NT2/D1 (cell line): ENCODE results near the gene ACVRL1.

Experiments used
- DNase-seq: peaks from one replicate; pipeline ENCODE4 v3.0.0-alpha.2; 2011; ENCODE audit warnings: low read depth, low spot score
- H3K27me3 ChIP-seq: 2 replicates; pipeline ENCODE4 v1.6.0; 2011; ENCODE audit warnings: mild to moderate bottlenecking; ENCODE audit not compliant: insufficient read length, insufficient read depth
- H3K36me3 ChIP-seq: 2 replicates; pipeline ENCODE4 v1.6.1; 2011; ENCODE audit warnings: mild to moderate bottlenecking, low read length, mixed read lengths; ENCODE audit not compliant: insufficient read depth, insufficient read length
- H3K4me1 ChIP-seq: 2 replicates; pipeline ENCODE4 v1.5.1; 2011; ENCODE audit not compliant: insufficient read depth, insufficient read length
- H3K4me3 ChIP-seq: 2 replicates; pipeline ENCODE4 v1.5.1; 2011; ENCODE audit warnings: low read depth; ENCODE audit not compliant: insufficient read length
- H3K9ac ChIP-seq: 2 replicates; pipeline ENCODE4 v1.6.0; 2011; ENCODE audit warnings: low read depth; ENCODE audit not compliant: insufficient read length
- H3K9me3 ChIP-seq: 2 replicates; pipeline ENCODE4 v1.5.1; 2011; ENCODE audit warnings: mild to moderate bottlenecking, low read length; ENCODE audit not compliant: insufficient read depth
- SUZ12 ChIP-seq: IDR thresholded peaks from 2 replicates; pipeline ENCODE4 v1.6.1; 2011; ENCODE audit not compliant: insufficient read length, insufficient read depth; ENCODE audit errors: extremely low read depth
- YY1 ChIP-seq: IDR thresholded peaks from 2 replicates; pipeline ENCODE4 v1.6.1; 2011; ENCODE audit not compliant: insufficient read length, insufficient read depth
- ZNF274 ChIP-seq: IDR thresholded peaks from 2 replicates; pipeline ENCODE4 v1.6.1; 2011; ENCODE audit warnings: mild to moderate bottlenecking, low read depth, low read length

The ACVRL1 gene

DNA sequence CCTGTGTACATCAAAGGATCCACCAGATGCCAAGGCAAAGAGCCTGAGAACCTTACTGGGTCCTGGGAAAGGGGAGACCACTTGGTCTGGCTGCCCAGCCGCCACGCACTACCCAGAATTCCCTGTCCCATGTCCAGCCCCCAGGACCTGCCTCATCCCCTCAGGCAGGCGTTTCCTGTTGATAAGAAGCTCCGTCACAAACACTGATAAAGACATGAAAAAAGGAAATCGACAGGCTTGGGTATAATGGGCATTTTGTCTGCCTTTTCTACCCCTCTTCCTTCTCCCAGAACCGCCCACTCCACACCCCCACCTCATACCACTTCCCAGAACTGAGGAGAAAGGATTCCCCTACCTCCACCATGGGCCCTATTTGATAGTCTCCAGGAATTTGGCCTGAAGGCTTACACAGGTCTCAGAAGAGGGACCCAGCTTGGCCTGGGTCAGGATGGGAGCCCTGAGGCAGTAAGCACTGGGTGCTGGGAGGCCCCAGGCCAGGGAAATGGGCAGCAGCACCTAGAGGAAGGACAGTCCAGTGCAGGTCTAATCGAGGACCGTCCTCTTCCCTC lies 18.8 kb downstream of the ACVRL1 start:
- DNase-seq, result no peak
- Histone ChIP-seq H3K27me3 (peaks cover 12% of the 10 kb centered on the region), H3K9me3 (no peaks in the 10 kb centered on the region), H3K36me3 (no peaks in the 10 kb centered on the region), H3K4me1 (peaks cover 19% of the 10 kb centered on the region), H3K9ac (no peak overlapping the region), H3K4me3 (no peak overlapping the region)
- TF ChIP-seq ZNF274 (no peak), YY1 (no peak), SUZ12 (no peak)

DNA sequence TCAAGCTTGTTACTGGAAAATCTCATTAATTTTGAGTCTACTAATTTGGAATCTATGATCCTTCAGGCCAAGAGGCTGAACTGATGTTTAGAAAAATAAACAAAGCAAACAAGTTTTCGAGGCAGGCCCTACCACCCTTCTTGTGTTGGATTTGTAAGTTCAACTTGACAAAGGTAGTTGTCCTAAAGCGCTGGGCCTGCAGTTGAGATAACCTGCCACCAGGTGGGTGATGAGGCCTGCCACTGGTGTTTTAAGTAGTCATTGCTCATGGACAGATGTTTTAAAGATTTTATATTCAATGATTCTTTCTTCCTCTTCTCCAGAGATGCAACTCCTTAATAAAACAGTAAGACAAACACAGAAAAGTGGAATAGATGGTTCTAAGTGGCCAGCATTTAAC lies 19.4 kb downstream of the ACVRL1 start:
- TF ChIP-seq ZNF274 (no peak), YY1 (no peak), SUZ12 (no peak)
- Histone ChIP-seq H3K27me3 (peaks cover 12% of the 10 kb centered on the region), H3K9ac (no peak overlapping the region), H3K9me3 (no peaks in the 10 kb centered on the region), H3K36me3 (no peaks in the 10 kb centered on the region), H3K4me1 (peaks cover 15% of the 10 kb centered on the region), H3K4me3 (no peak overlapping the region)
- peak; percentile 38 for DNase-seq

DNA sequence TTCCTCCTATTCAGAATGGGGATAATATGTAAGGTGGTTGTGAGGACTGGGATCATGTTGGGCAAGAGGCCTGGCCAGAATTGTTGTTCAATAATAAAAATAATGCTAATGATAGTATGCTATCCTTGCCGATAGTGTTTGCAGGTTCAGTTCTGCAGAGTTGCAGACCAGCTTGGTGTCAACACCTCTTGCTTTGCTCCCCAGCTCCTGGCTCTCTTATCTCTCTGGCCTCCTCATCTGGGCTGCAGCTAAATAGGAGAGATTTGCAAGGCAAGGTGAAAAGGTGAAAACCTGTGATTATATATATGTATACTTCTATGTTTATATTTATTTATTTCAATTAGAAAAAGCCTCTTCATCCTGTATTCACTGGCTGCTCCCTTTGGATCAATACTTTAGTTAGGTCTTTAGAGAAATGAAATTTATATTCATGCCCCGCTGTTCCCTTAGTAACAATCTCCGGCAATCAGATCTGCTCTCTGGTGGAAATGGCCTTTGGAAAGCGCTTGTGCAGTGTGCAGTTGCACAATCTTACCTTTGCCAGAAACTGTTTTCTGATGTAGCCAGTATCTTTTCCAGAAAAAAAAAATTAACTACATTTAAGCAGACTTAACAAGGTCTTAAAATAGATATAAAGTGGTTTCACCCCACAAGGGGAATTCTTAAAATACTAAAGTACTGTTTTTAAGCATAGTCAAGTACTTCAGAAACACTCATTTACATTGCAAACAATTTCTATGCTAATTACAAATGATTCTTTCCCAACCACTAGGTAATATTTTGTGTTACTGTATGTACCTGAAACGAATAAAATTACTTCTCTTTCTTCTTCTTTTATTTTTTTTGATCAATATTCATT lies 25.1 kb downstream of the ACVRL1 start:
- H3K27me3 ChIP-seq, result no peaks in the 10 kb centered on the region
- TF ChIP-seq ZNF274, result no peak
- no peak for TF ChIP-seq YY1
- TF ChIP-seq SUZ12, result no peak
- H3K4me3 ChIP-seq, result no peak overlapping the region
- no peaks in the 10 kb centered on the region for H3K4me1 ChIP-seq
- DNase-seq, result no peak
- H3K9me3 ChIP-seq, result no peaks in the 10 kb centered on the region
- H3K36me3 ChIP-seq, result no peaks in the 10 kb centered on the region
- no peak overlapping the region for H3K9ac ChIP-seq

- H3K9ac ChIP-seq, result no peak overlapping the region
- H3K4me1 ChIP-seq, result peaks cover 9% of the 10 kb centered on the region
- no peaks in the 10 kb centered on the region for H3K36me3 ChIP-seq
- no peaks in the 10 kb centered on the region for H3K9me3 ChIP-seq
- TF ChIP-seq ZNF274 (no peak), SUZ12 (no peak), YY1 (no peak)
- no peak overlapping the region for H3K4me3 ChIP-seq
- DNase-seq, result no peak
- H3K27me3 ChIP-seq, result no peaks in the 10 kb centered on the region
Observed at GRCh38 chr12:51934080-51934479, 26.8 kb downstream of the ACVRL1 start.

- Histone ChIP-seq H3K4me1 (peaks cover 17% of the 10 kb centered on the region), H3K9me3 (no peaks in the 10 kb centered on the region), H3K4me3 (no peak overlapping the region), H3K9ac (no peak overlapping the region), H3K27me3 (no peaks in the 10 kb centered on the region), H3K36me3 (no peaks in the 10 kb centered on the region)
- DNase-seq, result no peak
- TF ChIP-seq ZNF274, result no peak
- no peak for TF ChIP-seq SUZ12
- no peak for TF ChIP-seq YY1
Observed at GRCh38 chr12:51937926-51938325, 30.6 kb downstream of the ACVRL1 start.

DNA sequence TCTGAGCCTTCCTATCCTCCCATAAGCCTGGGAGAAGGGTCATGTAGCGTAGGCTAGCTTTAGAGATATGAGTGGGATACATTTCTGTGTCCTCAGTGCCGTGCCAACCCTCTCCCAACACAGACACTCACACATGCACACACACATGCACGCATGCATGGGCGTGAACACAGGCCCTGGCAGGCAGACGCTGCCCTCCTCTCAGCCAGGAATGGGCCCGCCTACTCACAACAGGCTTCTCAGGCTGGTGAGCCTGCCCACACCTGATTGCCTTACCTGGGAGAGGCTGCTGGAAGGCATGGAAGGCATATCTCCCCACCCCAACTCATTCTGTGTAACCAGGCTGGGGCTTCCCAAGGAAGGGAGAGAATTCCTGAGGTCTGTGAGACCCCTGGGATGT lies 31.4 kb downstream of the ACVRL1 start:
- H3K36me3 ChIP-seq, result no peaks in the 10 kb centered on the region
- DNase-seq, result no peak
- peaks cover 17% of the 10 kb centered on the region for H3K4me1 ChIP-seq
- H3K9me3 ChIP-seq, result no peaks in the 10 kb centered on the region
- TF ChIP-seq ZNF274 (no peak), SUZ12 (no peak), YY1 (no peak)
- H3K9ac ChIP-seq, result no peak overlapping the region
- no peaks in the 10 kb centered on the region for H3K27me3 ChIP-seq
- no peak overlapping the region for H3K4me3 ChIP-seq

DNA sequence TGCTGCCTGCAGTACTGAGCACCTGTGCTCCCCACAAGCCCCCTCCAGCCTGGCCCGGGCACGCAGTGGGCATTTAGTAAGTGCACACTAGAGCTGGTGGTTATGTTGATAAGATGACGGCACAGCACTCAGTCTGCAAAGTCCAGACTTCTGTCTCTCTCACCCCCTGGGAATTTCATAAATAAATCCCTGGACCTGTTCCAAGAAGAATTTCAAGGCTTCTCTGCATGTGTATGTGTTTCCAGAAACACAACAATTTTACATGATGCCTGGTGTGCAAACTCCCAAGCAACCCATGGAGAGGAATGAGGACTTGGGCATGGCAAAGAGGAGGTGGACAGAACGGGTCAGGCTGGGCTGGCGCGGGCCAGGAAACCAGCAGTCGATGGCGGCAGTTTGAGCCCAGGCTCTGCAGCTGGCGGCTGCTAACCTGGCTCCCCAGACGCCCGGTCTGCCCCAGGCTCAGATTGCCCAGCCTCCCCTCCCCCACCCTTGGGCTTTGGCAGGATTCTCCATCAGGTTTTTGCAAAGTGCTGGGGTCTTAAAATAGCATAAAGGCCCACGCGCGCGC lies 33.8 kb downstream of the ACVRL1 start:
- no peak overlapping the region for H3K9ac ChIP-seq
- no peak overlapping the region for H3K4me3 ChIP-seq
- no peak for DNase-seq
- no peaks in the 10 kb centered on the region for H3K27me3 ChIP-seq
- peaks cover 17% of the 10 kb centered on the region for H3K4me1 ChIP-seq
- TF ChIP-seq ZNF274 (no peak), YY1 (no peak), SUZ12 (no peak)
- no peaks in the 10 kb centered on the region for H3K36me3 ChIP-seq
- H3K9me3 ChIP-seq, result peaks cover 17% of the 10 kb centered on the region
